Fibroblast of skin of left quadriceps (primary cell): ENCODE results near the gene ZPLD1.

Experiments used
- DNase-seq, 2 experiments: peaks; one replicate each; pipeline ENCODE4 v3.0.0-alpha.2; 2013; ENCODE audit warnings: low read depth in 2 of 2

The ZPLD1 gene

DNA sequence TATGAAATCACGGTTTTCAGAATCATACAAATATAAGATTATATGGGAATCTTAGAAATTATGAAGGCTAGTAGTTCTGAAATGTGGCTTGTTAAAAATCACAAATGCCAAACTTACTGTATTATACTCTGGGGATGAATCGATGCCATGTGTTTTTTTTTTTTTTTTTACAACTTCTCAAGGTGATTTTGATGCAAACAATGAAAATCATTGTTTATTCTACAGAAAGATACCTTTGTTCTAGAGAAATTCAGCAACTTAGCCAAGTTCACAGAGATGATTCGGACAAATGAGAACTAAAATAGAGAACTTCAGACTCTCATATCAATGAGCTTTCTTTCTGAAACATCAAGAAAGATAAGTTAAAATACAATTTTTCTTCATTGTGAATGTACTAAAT is 92.0 kb downstream of the ZPLD1 start:
- DNase-seq = no peak

DNA sequence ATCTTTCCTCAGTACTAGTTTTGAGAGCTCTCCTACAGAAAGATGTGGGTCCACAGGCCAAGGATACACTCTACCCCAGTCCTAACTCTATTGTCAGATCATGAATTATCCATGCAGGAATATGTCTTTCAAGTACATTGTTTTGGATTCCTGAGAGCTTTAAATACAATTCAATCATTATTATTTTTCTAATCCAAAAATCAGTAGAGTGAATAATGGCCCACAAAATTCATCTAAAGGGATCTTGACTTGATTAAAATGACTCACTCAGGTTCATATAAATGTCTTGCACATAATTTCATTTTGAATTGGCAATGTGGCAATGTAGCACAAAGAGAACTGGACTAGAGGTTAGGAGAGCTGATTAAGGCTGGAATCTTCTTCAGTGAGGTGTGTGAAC is 93.9 kb downstream of the ZPLD1 start:
- no peak for DNase-seq
